SK-N-SH (cell line): ENCODE data around the gene PEX14. TPM values are rescaled to one million over a fixed set of nuclear protein-coding genes. Genes with fewer than 3 reads are reported as not detected.

Source experiments
- CTCF ChIA-PET: fragments of 300-600, 350-600 bp; formaldehyde crosslinking; extraction: SDS; loops from one replicate; lab custom pipeline; 2021; lab: Yijun Ruan, JAX
- POLR2A ChIA-PET: fragments of 350-600 bp; sonication (Branson Sonifier 250); formaldehyde crosslinking; extraction: SDS; loops from one replicate; lab custom pipeline; 2020; ENCODE audit warnings: antibody characterized with exemption, inconsistent platforms; lab: Yijun Ruan, JAX
- DNase-seq: peaks from one replicate; pipeline ENCODE4 v3.0.0; 2012
- H2AFZ ChIP-seq: fragments of 200-600 bp; sonication (generic); 2 replicates; pipeline ENCODE4 v1.8.1; 2016; ENCODE audit warnings: antibody characterized with exemption, mild to moderate bottlenecking, low read depth
- H3F3A ChIP-seq: fragments of 200-600 bp; sonication (generic); replicated peaks from 2 replicates; pipeline ENCODE3; 2016; ENCODE audit warnings: antibody characterized with exemption, mild to moderate bottlenecking; ENCODE audit not compliant: insufficient read depth
- H3K27ac ChIP-seq, 2 experiments: fragments of 200-500 bp in 1 of 2; fragments of 200-600 bp in 1 of 2; sonication (Bioruptor generic) in 1 of 2; sonication (generic), shearing (Covaris generic) in 1 of 2; 2 replicates each; pipeline versions ENCODE4 v1.5.1 to v1.6.1; 2014 to 2016; ENCODE audit warnings: low read depth in 2 of 2, inconsistent platforms in 1 of 2, low read length in 1 of 2, mild to moderate bottlenecking in 1 of 2, mixed read lengths in 1 of 2
- H3K27me3 ChIP-seq: fragments of 200-600 bp; sonication (generic), shearing (Covaris generic); 2 replicates; pipeline ENCODE4 v1.6.1; 2016; ENCODE audit warnings: mixed run types; ENCODE audit not compliant: insufficient read depth
- H3K36me3 ChIP-seq, 2 experiments: fragments of 200-500 bp in 1 of 2; fragments of 200-600 bp in 1 of 2; sonication (Bioruptor generic) in 1 of 2; sonication (generic) in 1 of 2; replicated peaks in 1 of 2; 2 replicates each; pipeline versions ENCODE3 to v1.5.1; 2014 to 2016; ENCODE audit warnings: low read length in 1 of 2, mild to moderate bottlenecking in 1 of 2; ENCODE audit not compliant: insufficient read depth in 2 of 2, control insufficient read depth in 1 of 2
- H3K4me1 ChIP-seq, 2 experiments: fragments of 200-500 bp in 1 of 2; fragments of 200-600 bp in 1 of 2; sonication (Bioruptor generic) in 1 of 2; sonication (generic), shearing (Covaris generic) in 1 of 2; 2 replicates each; pipeline versions ENCODE4 v1.5.1 to v1.6.1; 2014 to 2016; ENCODE audit warnings: low read depth in 1 of 2, low read length in 1 of 2, mixed run types in 1 of 2; ENCODE audit not compliant: insufficient read depth in 2 of 2, control insufficient read depth in 1 of 2
- H3K4me2 ChIP-seq: fragments of 200-600 bp; sonication (generic), shearing (Covaris generic); 2 replicates; pipeline ENCODE4 v1.6.1; 2017; ENCODE audit warnings: mixed run types
- H3K4me3 ChIP-seq, 2 experiments: fragments of 200-500 bp in 1 of 2; fragments of 200-600 bp in 1 of 2; sonication (Bioruptor generic) in 1 of 2; sonication (generic), shearing (Covaris generic) in 1 of 2; 2 replicates each; pipeline versions ENCODE4 v1.5.1 to v1.8.1; 2014 to 2016; ENCODE audit warnings: low read depth in 2 of 2, inconsistent platforms in 1 of 2, low read length in 1 of 2, mild to moderate bottlenecking in 1 of 2, mixed read lengths in 1 of 2, moderate library complexity in 1 of 2
- H3K79me2 ChIP-seq: fragments of 200-600 bp; sonication (generic); 2 replicates; pipeline ENCODE4 v1.8.1; 2017; ENCODE audit warnings: mild to moderate bottlenecking; ENCODE audit not compliant: insufficient read depth
- H3K9ac ChIP-seq: fragments of 200-600 bp; sonication (generic); 2 replicates; pipeline ENCODE4 v1.6.1; 2017; ENCODE audit warnings: mixed run types
- H3K9me2 ChIP-seq: fragments of 200-600 bp; sonication (generic); 2 replicates; pipeline ENCODE4 v1.6.1; 2017; ENCODE audit warnings: mixed run types
- H3K9me3 ChIP-seq: fragments of 200-600 bp; sonication (generic); 2 replicates; pipeline ENCODE4 v1.6.1; 2017; ENCODE audit warnings: mixed run types, mild to moderate bottlenecking, moderate library complexity
- H4K20me1 ChIP-seq: fragments of 200-600 bp; sonication (generic); 2 replicates; pipeline ENCODE4 v1.6.1; 2017; ENCODE audit warnings: mild to moderate bottlenecking, mixed run types; ENCODE audit not compliant: insufficient read depth
- EP300 ChIP-seq, 2 experiments: IDR thresholded peaks; 2 replicates each; pipeline versions ENCODE4 v1.4.0 to v1.6.1; 2012; ENCODE audit warnings: borderline replicate concordance in 1 of 2, low read depth in 1 of 2, low read length in 1 of 2
- EZH2phosphoT487 ChIP-seq: fragments of 200-600 bp; sonication (generic); IDR thresholded peaks from 2 replicates; pipeline ENCODE4 v1.6.1; 2017; ENCODE audit warnings: low read depth, mixed run types, mild to moderate bottlenecking, antibody characterized with exemption, moderate library complexity, borderline replicate concordance
- FOXJ3 ChIP-seq: sonication (generic); formaldehyde crosslinking; IDR thresholded peaks from 2 replicates; pipeline ENCODE4 v1.5.1; 2020; ENCODE audit warnings: mild to moderate bottlenecking, missing genetic modification reagents
- JUND ChIP-seq: IDR thresholded peaks from 2 replicates; pipeline ENCODE4 v1.4.0; 2012
- MEF2A ChIP-seq: IDR thresholded peaks from 2 replicates; pipeline ENCODE4 v1.4.0; 2012; ENCODE audit warnings: low read depth, borderline replicate concordance
- NFIC ChIP-seq: IDR thresholded peaks from 2 replicates; pipeline ENCODE4 v1.4.0; 2012; ENCODE audit warnings: borderline replicate concordance
- NRF1 ChIP-seq: IDR thresholded peaks from 2 replicates; pipeline ENCODE4 v1.6.1; 2012; ENCODE audit warnings: low read depth, mild to moderate bottlenecking, low read length
- POLR2AphosphoS5 ChIP-seq: IDR thresholded peaks from 2 replicates; pipeline ENCODE4 v1.6.1; 2012; ENCODE audit warnings: low read depth, low read length
- RCOR1 ChIP-seq: fragments of 150-350 bp; IDR thresholded peaks from 2 replicates; pipeline ENCODE4 v1.6.1; 2017; ENCODE audit warnings: antibody characterized with exemption, low read length
- RXRA ChIP-seq: IDR thresholded peaks from 2 replicates; pipeline ENCODE4 v1.4.0; 2012; ENCODE audit warnings: low read depth, mild to moderate bottlenecking, borderline replicate concordance
- SIN3A ChIP-seq: IDR thresholded peaks from 2 replicates; pipeline ENCODE4 v1.6.1; 2012; ENCODE audit warnings: low read depth, mild to moderate bottlenecking, low read length, moderate library complexity, borderline replicate concordance
- TCF12 ChIP-seq: IDR thresholded peaks from 2 replicates; pipeline ENCODE4 v1.4.0; 2012
- YY1 ChIP-seq: IDR thresholded peaks from 2 replicates; pipeline ENCODE4 v1.4.0; 2012; ENCODE audit warnings: low read depth, mild to moderate bottlenecking
- WGBS: methylation state at CpG from one replicate; pipeline ENCODE4 v1.1.6; 2017; ENCODE audit warnings: low lambda C conversion rate; 5-methylcytosine and 5-hydroxymethylcytosine counted together
- polyA plus RNA-seq, 3 experiments: library from polyadenylated mRNA; depleted of rRNA; stranded (reverse); fragments of >200 nt; gene quantifications; 2 replicates each; pipeline ENCODE4 v1.2.3, GENCODE V29; 2012
- TF ChIP-seq, protein P1 (sequence below): IDR thresholded peaks from 2 replicates; pipeline ENCODE4; 2012
- TF ChIP-seq, protein P2 (sequence below): fragments of 150-350 bp; IDR thresholded peaks from 2 replicates; pipeline ENCODE4 v1.6.1; 2016; ENCODE audit warnings: mild to moderate bottlenecking, low read depth, low read length
- TF ChIP-seq, protein P3 (sequence below): fragments of 200-600 bp; sonication (generic); IDR thresholded peaks from 2 replicates; pipeline ENCODE4 v1.6.1; 2017; ENCODE audit warnings: antibody characterized with exemption, mild to moderate bottlenecking, moderate library complexity
- TF ChIP-seq, protein P4 (sequence below): IDR thresholded peaks from 2 replicates; pipeline ENCODE4 v1.4.0; 2012; ENCODE audit warnings: low read depth, borderline replicate concordance

The PEX14 gene
- polyA plus RNA-seq, 1 of the 3 experiments (the other 2 are of a cell fraction): 36.2 TPM

DNA sequence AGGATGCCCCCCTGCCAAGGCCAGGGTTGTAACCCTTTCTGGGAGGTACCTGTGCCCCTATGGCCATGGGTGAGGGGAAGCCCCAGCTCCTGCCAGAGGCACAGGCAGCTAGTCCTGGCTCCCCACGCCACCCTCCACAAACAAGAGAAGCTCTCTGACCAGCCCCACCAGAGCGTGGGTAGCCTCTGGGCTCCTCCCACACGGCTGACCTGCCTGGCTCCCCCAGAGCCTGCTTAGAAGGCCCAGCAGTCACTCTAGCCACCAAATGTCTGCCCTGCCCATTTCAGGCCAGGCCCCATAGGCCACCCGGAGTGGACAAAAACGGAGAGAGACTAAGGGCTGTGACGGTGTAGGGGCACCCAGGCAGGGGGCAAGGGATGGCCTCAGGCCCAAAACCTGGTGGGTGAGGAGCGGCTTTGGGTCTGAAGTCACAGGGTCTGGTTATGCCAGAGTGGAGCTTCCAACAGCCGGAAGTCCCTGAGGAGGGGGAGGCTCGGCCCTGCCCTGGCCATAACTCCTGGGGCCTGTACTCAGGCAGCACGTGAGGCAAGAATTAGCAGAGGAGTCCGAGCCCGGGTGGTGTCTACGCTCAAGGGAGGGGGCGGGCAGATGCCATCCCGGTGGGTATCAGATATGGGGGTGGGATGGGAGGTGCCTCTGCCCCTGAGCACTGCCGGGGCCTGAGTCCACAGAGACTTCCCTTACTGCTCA is 166.2 kb downstream of the PEX14 start (continued):
- TF ChIP-seq, protein P1, sequence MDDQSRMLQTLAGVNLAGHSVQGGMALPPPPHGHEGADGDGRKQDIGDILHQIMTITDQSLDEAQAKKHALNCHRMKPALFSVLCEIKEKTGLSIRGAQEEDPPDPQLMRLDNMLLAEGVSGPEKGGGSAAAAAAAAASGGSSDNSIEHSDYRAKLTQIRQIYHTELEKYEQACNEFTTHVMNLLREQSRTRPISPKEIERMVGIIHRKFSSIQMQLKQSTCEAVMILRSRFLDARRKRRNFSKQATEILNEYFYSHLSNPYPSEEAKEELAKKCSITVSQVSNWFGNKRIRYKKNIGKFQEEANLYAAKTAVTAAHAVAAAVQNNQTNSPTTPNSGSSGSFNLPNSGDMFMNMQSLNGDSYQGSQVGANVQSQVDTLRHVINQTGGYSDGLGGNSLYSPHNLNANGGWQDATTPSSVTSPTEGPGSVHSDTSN: no peak

DNA sequence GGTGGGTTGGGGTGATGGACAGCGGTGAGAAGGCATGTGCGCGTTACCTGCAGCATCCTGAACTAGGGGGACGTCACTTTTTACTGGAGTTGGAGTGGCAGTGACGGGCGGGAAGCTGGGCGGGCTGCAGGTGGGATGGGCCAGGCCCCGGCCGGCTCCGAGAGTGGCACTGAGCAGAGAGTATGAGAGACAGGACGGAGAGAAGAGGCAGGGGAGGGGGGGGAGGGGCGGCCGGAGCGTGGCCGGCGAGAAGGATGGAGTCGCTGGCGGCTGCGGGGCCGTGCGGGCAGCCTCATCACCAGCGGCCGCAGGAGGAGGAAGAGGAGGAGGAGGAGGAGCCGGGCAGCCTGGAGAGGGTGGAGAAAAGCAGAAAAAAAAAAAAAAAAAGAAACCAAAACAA is 167.2 kb downstream of the PEX14 start:
- 96% methylated on average over 24 of the region's 24 CpGs for WGBS
- no peaks in the 10 kb centered on the region for H3K27me3 ChIP-seq
- no peaks in the 10 kb centered on the region for H4K20me1 ChIP-seq
- H3K79me2 ChIP-seq: no peaks in the 10 kb centered on the region
- CTCF ChIA-PET: no interaction called here
- DNase-seq: no peak
- POLR2A ChIA-PET: no interaction called here
- no peak overlapping the region for H3K27ac ChIP-seq
- peaks cover 3% of the 10 kb centered on the region for H3F3A ChIP-seq
- H3K36me3 ChIP-seq: no peaks in the 10 kb centered on the region
- no peak overlapping the region for H3K9ac ChIP-seq
- H3K4me3 ChIP-seq: no peak overlapping the region
- no peaks in the 10 kb centered on the region for H3K9me2 ChIP-seq
- H3K9me3 ChIP-seq: no peaks in the 10 kb centered on the region
- no peak overlapping the region for H2AFZ ChIP-seq
- H3K4me1 ChIP-seq: peaks cover 0 to 41% of the 10 kb centered on the region in 2 experiments; a peak in 1 of 4 replicates
- no peak for TF ChIP-seq EP300 (IDR thresholded peaks at IDR 0.05; ENCODE audit: borderline replicate concordance in 1 of 2, low read depth in 1 of 2, low read length in 1 of 2)
- TF ChIP-seq NFIC: no peak
- TF ChIP-seq JUND: no peak
- H3K4me2 ChIP-seq: no peak overlapping the region

DNA sequence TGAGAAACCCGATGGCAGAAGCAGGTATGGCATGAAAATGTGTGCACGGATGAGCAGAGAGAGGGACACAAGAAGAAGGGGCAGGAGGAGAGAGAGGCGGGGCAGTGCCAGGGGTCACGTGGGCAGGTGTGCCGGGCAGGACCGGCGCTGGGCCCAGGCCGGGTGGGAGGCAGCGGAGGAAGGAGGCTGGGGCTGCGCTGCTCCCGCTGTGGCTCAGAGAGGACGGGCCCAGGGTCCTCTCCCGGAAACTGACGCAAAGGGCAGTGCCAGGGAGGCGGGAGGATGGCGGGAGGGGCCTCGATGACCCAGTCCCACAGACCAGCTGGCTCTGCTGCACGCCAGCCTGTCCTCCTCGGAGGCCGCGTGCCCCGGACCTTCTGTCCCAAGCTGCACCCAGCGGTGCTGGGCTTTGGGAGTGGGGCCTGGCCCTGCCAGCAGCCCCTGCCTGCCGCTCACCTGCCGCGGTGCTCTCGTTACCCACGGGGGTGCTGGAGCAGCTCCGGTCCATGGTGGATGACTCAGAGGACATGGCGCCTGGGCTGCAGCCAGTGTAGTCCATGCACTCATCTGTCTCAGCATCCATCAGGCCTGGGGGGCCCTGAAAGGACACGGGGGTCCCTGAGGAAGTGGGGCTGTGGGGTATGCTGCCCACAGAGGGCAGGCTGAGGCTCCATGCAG is 167.8 kb downstream of the PEX14 start:
- Histone ChIP-seq H3K27me3 (no peaks in the 10 kb centered on the region), H2AFZ (no peak overlapping the region), H3K9me2 (no peaks in the 10 kb centered on the region), H3K9me3 (no peaks in the 10 kb centered on the region), H3K4me3 (no peak overlapping the region), H3K27ac (no peak overlapping the region), H3F3A (peaks cover 3% of the 10 kb centered on the region), H3K79me2 (no peaks in the 10 kb centered on the region), H4K20me1 (no peaks in the 10 kb centered on the region), H3K36me3 (no peaks in the 10 kb centered on the region), H3K9ac (no peak overlapping the region), H3K4me2 (no peak overlapping the region), H3K4me1 (peaks cover 0 to 40% of the 10 kb centered on the region in 2 experiments; a peak in 1 of 4 replicates)
- CTCF ChIA-PET: no interaction called here
- no peak for DNase-seq
- POLR2A ChIA-PET: no interaction called here
- 89% methylated on average over 19 of the region's 31 CpGs for WGBS
- TF ChIP-seq, protein P2, sequence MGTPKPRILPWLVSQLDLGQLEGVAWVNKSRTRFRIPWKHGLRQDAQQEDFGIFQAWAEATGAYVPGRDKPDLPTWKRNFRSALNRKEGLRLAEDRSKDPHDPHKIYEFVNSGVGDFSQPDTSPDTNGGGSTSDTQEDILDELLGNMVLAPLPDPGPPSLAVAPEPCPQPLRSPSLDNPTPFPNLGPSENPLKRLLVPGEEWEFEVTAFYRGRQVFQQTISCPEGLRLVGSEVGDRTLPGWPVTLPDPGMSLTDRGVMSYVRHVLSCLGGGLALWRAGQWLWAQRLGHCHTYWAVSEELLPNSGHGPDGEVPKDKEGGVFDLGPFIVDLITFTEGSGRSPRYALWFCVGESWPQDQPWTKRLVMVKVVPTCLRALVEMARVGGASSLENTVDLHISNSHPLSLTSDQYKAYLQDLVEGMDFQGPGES: no peak
- TF ChIP-seq RCOR1 (no peak), TCF12 (no peak), FOXJ3 (CRISPR knock-in tag) (no peak), EZH2phosphoT487 (no peak), YY1 (no peak), NRF1 (no peak), SIN3A (no peak), POLR2AphosphoS5 (no peak), MEF2A (no peak), RXRA (no peak)
- TF ChIP-seq, protein P3, sequence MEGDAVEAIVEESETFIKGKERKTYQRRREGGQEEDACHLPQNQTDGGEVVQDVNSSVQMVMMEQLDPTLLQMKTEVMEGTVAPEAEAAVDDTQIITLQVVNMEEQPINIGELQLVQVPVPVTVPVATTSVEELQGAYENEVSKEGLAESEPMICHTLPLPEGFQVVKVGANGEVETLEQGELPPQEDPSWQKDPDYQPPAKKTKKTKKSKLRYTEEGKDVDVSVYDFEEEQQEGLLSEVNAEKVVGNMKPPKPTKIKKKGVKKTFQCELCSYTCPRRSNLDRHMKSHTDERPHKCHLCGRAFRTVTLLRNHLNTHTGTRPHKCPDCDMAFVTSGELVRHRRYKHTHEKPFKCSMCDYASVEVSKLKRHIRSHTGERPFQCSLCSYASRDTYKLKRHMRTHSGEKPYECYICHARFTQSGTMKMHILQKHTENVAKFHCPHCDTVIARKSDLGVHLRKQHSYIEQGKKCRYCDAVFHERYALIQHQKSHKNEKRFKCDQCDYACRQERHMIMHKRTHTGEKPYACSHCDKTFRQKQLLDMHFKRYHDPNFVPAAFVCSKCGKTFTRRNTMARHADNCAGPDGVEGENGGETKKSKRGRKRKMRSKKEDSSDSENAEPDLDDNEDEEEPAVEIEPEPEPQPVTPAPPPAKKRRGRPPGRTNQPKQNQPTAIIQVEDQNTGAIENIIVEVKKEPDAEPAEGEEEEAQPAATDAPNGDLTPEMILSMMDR: no peak
- TF ChIP-seq, protein P4, sequence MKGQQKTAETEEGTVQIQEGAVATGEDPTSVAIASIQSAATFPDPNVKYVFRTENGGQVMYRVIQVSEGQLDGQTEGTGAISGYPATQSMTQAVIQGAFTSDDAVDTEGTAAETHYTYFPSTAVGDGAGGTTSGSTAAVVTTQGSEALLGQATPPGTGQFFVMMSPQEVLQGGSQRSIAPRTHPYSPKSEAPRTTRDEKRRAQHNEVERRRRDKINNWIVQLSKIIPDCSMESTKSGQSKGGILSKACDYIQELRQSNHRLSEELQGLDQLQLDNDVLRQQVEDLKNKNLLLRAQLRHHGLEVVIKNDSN: no peak
- TF ChIP-seq, protein P1: no peak
